HL-60 (cell line): ENCODE measurements around the gene GREB1.
A peak's percentile ranks its signal among the peaks of the same experiment; 100 is the strongest.

Experiments
- DNase-seq, 2 experiments: peaks; one replicate each; pipeline ENCODE4 v3.0.0-alpha.2; 2010 to 2020; ENCODE audit warnings: low read depth in 1 of 2, low spot score in 1 of 2
- H3K27ac ChIP-seq: fragments of 250-450 bp; sonication (Bioruptor Pico); replicated peaks from 2 replicates; pipeline ENCODE4 v1.5.1; 2020; ENCODE audit warnings: mild to moderate bottlenecking, moderate library complexity
- H3K27me3 ChIP-seq: fragments of 250-450 bp; sonication (Bioruptor Pico); 2 replicates; pipeline ENCODE4 v1.5.1; 2021; ENCODE audit warnings: mild to moderate bottlenecking, moderate library complexity; ENCODE audit not compliant: insufficient read depth, poor library complexity, severe bottlenecking
- H3K4me3 ChIP-seq: replicated peaks from 2 replicates; pipeline ENCODE4 v1.5.1; 2011; ENCODE audit warnings: mild to moderate bottlenecking, control low read depth, low read length; ENCODE audit not compliant: insufficient read depth
- CTCF ChIP-seq: IDR thresholded peaks from one replicate; pipeline ENCODE4 v1.5.1; 2011; ENCODE audit warnings: low read length, control low read depth, inconsistent platforms; ENCODE audit not compliant: insufficient read depth
- GABPA ChIP-seq: IDR thresholded peaks from 2 replicates; pipeline ENCODE4 v1.6.1; 2012; ENCODE audit warnings: low read depth
- POLR2AphosphoS5 ChIP-seq: IDR thresholded peaks from 2 replicates; pipeline ENCODE4 v1.6.1; 2012; ENCODE audit warnings: low read depth
- REST ChIP-seq: IDR thresholded peaks from 2 replicates; pipeline ENCODE4 v1.6.1; 2012; ENCODE audit warnings: low read depth; ENCODE audit not compliant: insufficient replicate concordance
- SPI1 ChIP-seq: IDR thresholded peaks from 2 replicates; pipeline ENCODE4 v1.6.1; 2012; ENCODE audit warnings: low read depth, mild to moderate bottlenecking, borderline replicate concordance

The GREB1 gene

GRCh38 chr2:11616097-11616687 is 82.3 kb downstream of the GREB1 start:
- DNase-seq, result no peak
- Histone ChIP-seq H3K27ac (no peak overlapping the region), H3K4me3 (no peak overlapping the region), H3K27me3 (no peaks in the 10 kb centered on the region)
- no peak for TF ChIP-seq POLR2AphosphoS5
- peak; percentile 72 for TF ChIP-seq REST

GRCh38 chr2:11616851-11617415 is 83.1 kb downstream of the GREB1 start:
- Histone ChIP-seq H3K27me3 (no peaks in the 10 kb centered on the region), H3K4me3 (no peak overlapping the region), H3K27ac (no peak overlapping the region)
- TF ChIP-seq REST, result no peak
- no peak for TF ChIP-seq CTCF
- TF ChIP-seq SPI1, result no peak
- TF ChIP-seq POLR2AphosphoS5, result no peak
- TF ChIP-seq GABPA, result no peak
- no peak for DNase-seq

- no peak overlapping the region for H3K4me3 ChIP-seq
- no peaks in the 10 kb centered on the region for H3K27me3 ChIP-seq
- no peak for TF ChIP-seq REST
- TF ChIP-seq SPI1, result no peak
- TF ChIP-seq CTCF, result no peak
- TF ChIP-seq POLR2AphosphoS5, result no peak
- TF ChIP-seq GABPA, result no peak
- no peak for DNase-seq
- H3K27ac ChIP-seq, result no peak overlapping the region
Observed at GRCh38 chr2:11617527-11617926, 83.7 kb downstream of the GREB1 start.
